SW 1271 (cell line): ENCODE results near the gene PIGU.
"Not testable (repeated sequence)": the region's sequence is repeated elsewhere in the genome, so short reads cannot be mapped to it uniquely, and the experiment has no call there.

Experiments
- DNase-seq, 2 experiments: peaks; one replicate each; lab custom pipeline; 2025; lab: John Stamatoyannopoulos, UW

Gene PIGU

DNA sequence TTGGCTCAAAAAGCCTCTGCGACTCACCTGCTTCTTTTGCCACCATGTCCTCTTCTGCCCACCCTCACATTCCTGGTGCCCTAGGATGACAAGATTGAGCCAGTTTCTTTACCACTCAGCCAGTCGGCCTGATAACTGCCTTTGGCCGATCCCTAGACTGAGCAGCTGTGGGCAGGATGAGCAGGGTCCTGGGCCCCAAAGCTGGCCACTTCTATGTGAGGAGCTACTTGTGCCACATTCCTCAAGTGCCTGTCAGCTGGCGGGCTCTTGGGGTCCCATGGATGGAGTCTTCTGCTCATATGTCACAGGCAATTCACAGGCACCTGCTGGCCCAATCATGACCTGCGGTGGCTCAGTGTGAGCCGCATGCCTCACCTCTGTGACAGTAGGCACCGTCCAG, 144.1 kb downstream of the PIGU start:
- no peak for DNase-seq

DNA sequence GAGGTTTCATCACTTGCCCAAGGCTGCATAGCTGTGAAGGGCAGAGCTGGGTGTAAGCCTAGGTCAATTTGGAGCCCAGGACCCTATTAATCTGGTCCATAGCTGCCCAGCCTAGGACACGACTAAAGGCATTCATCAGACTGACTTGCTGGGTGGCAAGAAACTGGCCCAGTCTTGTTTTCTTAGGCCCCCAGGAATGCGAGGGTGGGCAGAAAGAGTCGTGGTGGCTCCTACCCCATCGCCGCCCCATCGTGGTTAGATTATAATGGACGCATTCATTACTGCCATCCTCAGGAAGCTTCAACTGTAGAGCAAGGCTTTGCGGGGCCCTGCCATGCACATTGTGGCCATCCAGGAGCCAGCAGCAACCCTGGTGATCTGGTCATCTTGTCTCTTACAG, 144.6 kb downstream of the PIGU start:
- no peak for DNase-seq

DNA sequence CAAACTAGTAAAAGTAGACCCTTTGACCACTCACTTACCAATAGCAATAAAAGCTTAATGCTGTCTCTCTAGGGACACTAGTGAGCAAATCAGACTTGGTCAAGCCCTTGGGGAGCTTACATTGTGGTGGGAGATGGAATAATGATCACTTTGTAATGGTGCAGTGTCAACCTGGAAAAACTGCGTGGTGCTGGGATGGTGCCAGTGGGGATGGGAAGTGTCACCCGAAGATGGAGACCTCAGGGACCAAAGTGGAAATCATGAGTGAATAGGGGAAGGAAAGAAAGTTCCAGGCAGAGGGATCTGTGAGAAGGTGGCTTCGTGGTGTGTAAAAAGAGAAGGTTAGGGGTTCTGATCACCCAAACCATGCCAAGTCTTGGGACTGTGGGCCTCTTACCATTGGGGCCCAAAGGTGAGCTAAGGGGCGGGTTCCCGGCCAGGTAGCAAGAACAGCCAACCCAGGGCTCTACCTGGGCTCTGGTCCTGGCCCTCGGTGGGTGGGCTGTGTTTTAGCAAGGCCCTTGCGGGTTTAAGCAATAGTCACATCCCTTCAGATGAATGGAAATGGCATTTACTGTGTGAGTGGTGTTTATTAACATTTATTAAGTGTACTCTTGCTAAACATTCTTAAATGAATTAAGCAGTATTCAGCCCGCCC, 145.2 kb downstream of the PIGU start:
- DNase-seq: no peak

DNA sequence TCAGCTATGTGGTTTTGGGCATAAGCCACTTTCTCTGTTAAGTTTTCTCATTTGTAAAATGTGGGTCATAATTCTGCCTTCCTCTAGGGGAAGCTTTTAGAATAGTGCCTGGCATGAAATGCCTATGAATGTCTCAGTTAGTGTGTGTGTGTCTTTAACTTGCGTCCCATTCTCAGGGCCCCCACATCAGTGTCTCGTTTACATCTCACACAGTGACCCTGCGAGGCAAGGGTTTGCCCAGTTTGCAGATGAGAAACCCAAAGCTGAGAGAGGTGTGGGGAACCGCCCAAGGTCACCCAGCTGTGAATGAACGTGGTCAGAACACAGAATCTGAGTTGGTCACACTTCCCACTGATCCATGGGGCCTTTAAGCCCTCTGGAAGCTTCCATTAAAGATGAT, 146.6 kb downstream of the PIGU start:
- DNase-seq: no peak

DNA sequence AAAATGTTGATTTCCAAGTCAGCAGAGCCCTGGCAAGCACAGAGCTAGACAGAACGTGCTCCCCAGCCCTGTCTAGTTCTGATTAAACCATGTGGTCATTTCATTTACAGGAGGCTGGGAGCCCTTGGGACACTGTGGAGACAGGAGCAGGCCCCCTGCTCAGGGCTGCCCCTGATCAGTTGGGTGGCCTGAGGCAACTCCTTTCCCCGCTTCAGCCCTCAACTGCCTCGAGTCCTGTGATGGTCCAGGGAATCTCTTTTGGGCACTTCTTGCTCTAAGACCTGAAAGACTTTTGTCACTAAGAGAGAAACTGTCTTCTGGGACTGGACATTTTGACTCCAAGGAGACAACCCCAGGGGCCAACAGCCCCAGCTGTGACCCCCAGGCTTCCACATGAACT, 147.2 kb downstream of the PIGU start:
- DNase-seq: no peak

GRCh38 chr20:34528921-34529297, 148.0 kb downstream of the PIGU start:
- no peak for DNase-seq

DNA sequence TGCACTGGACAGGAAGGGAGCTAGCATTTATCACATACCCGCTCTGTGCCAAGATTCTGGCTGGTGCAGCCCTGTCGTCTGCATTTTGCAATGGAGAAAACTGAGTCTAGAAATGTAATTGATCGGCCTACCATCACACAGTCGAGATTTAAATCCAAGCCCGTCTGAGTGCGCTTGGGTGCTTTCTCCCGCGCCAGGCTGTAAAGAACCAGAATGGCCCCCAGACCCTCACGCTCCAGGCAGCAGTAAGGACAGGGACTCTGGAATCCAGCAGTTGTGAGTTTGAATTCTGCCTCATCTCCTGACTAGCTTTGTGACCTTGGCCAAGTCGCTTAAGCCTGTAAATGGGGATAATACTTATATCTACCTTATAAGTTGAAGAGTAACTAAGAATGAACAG, 149.9 kb downstream of the PIGU start:
- DNase-seq: no peak

GRCh38 chr20:34526466-34526865, 150.4 kb downstream of the PIGU start:
- DNase-seq: no peak

GRCh38 chr20:34525709-34526416, 151.0 kb downstream of the PIGU start:
- DNase-seq: peak; percentile 100

GRCh38 chr20:34525342-34525708, 151.6 kb downstream of the PIGU start:
- DNase-seq: no peak

GRCh38 chr20:34524426-34524825, 152.5 kb downstream of the PIGU start:
- no peak for DNase-seq

DNA sequence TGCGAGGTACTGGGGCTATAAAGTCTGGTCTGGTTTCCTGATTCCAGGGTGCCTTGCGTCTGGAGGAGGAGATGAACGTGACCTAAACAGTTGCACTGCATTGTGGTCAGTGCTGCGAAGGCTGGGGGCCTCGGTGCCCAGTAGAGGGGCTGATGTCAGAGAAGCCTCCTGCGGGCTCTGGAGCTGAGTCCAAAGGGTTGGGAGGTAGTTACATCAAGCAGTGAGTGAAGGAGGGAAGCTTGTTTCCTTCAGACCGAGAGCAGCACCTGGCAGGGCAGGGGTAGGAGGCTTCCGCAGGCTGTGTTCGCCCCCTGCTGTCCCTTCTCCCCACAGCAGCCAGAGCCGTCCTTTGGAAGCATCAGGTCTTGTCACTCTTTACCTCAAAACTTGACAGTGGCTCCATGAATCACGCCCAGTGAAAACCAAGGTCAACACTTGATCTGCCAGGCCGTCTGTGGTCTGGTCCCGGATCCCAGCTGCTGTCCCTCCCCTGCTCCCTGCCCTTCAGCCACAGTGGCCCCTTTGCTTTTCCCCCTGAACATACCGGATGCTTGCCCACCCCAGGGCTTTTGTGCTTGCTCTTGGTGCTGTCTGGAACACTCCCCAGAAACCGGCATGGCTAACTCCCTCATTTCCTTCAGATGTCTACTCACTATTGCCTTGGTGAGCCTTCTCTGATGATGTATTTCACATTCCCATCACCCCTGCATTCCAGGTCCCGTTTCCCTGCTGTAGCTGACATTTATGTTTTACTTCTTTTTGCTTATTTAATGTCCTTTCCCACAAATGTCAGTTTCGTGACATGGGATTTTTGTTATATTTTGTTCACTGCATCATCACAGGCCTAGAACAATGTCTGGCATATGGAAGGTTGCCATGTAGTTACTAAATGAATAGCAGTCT, 153.7 kb downstream of the PIGU start:
- peak; percentile 52 to 83 for DNase-seq

DNA sequence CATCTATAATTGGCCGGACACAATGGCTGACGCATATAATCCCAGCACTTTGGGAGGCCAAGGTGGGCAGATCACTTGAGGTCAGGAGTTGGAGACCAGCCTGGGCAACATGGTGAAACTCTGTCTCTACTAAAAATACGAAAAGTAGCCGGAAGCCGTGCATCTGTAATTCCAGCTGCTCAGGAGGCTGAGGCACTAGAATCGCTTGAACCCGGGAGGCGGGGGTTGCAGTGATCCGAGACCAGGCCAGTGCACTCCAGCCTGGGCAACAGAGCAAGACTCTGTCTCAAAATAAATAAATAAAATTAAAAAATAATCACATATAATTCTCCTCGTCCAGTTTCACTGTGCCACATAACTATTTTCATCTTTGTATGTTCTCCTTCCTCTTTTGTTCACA, 157.1 kb downstream of the PIGU start:
- DNase-seq: not testable (repeated sequence)

DNA sequence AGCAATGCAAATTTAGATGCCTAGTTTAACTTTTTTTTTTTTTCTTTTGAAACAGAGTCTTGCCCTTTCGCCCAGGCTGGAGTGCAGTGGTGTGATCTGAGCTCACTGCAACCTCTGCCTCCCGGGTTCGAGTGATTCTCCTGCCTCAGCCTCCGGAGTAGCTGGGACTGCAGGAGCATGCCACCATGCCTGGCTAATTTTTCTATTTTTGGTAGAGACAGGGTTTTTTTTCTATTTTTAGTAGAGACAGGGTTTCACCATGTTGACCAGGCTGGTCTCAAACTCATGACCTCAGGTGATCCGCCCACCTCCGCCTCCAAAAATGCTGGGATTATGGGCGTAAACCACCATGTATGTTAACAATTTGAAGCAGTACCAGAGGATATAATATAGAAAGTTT, 158.0 kb downstream of the PIGU start:
- not testable (repeated sequence) for DNase-seq

GRCh38 chr20:34517114-34517505, 159.8 kb downstream of the PIGU start:
- DNase-seq: peak in 1 of 2 experiments; percentile 88

DNA sequence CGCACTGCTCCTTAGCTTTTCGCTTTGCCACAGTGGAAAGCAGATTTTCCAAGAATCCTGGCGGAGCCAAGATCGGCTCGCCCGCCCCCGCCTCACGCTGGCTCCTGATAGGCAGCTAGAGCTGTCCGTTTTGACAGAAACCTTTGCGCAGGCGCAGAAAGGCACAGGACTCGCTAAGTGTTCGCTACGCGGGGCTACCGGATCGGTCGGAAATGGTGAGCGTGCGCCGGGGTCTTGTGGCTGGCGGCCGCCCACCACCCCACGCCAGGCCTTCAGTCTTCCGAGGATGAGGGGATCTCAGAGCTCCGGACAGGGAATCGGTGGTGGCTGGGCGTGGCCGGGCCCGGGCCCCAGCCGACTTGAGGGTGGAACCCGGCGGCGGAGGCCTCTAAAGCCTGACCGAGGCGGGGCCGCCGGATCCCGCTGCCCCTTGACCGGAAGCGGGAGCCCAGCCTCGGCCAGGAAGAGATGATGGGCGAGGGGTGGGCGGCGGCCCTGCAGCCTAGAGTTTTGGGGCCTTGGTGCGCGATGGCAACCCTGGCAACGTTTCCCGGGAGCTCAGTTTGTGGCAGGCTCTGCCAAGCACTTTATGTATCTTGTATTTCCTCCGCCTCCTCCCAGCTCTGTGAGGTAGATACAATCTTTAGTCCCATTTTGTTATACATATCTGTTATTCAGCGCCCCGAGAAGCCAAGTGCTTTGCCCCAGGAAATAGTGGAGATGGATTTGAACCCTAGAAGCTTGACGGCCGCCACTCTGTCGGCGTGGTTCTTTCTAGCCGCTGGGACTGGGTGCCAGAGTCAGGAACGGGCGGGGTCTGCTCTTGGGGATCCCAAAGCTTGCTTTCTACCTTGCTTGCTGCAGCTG, 160.4 kb downstream of the PIGU start, which contains the start of gene DYNLRB1:
TSS of gene DYNLRB1 (plus strand) at position 176 of the 867 bp plus-strand sequence. CDS start at position 213, 37 bp downstream.
- peak; percentile 100 for DNase-seq

GRCh38 chr20:34515484-34516246, 161.2 kb downstream of the PIGU start:
- DNase-seq: peak; percentile 81 to 94

DNA sequence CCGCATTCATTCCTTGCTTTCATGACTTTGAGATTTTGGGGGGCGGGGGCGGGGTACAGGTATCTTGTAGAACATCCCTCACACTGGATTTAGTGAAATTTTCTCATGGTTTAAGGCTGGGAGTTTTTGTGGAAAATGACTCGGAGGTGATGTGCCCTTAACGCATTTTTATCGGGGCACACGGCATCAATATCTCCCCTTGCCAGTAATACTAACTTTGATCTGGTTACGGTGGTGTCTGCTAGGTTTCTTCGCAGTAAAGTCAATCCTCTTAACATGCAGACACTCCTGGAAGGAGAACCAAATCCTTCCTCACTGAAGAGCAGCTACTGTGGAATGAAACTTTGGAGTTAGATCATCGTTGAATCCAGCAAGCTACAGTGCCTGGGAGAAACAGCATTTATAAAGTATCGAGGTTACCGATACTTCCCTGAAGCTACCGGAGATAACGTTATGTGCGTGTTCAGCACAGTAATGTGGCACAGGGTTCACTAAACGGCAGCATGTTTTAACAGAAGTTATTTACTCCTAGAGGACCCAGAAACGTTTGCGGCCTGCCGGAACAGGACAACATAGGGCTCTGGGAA, 161.9 kb downstream of the PIGU start:
- DNase-seq: no peak

- not testable (repeated sequence) for DNase-seq
Observed at GRCh38 chr20:34514034-34514433, 162.9 kb downstream of the PIGU start.

DNA sequence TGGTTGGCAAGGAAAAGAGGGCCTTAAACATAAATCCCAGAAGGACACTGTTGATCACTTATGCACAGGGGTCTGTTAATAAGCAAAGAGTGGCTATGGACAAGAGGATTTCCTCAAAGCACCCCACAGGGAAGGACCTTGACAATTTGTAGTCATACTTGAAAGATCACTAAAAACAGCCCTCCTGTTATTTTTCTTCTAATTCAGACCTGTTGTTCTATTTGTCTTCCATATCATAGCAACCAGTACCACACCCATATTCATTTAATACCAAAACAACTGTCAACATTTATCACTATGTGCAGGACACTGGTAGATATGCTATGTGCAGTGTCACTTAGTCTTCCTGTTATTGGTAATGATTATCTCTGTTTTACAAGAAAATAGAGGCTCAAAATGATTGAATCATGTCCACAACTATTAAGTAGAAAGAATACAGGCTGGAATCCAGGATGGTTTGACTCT, 163.9 kb downstream of the PIGU start:
- peak in 1 of 2 experiments; percentile 81 for DNase-seq
